PC-3 (cell line): ENCODE data around the gene PFKM. TPM values are rescaled to one million over a fixed set of nuclear protein-coding genes. Genes with fewer than 3 reads are reported as not detected.

Experiments used
- ATAC-seq: fragments of 200-7000 bp; cut with Tn5 transposase; 2 replicates; pipeline ENCODE4 v1.9.1; 2020; ENCODE audit warnings: mild to moderate bottlenecking, moderate library complexity
- Bru-seq: library from RNA; stranded (reverse); fragments of 400-500 nt; gene quantifications from one replicate; lab custom pipeline; 2021; lab: Mats Ljungman, UMichigan
- BruChase-seq, 2 experiments: library from RNA; stranded (reverse); fragments of 400-500 nt; gene quantifications; one replicate each; lab custom pipeline; 2021; lab: Mats Ljungman, UMichigan
- BruUV-seq: library from RNA; stranded (reverse); fragments of 400-500 nt; replicated peaks from 2 replicates; lab custom pipeline; 2021; lab: Mats Ljungman, UMichigan
- CTCF ChIA-PET: fragments of 300-600 bp; sonication (Branson Sonifier 250); formaldehyde crosslinking; loops from one replicate; lab custom pipeline; 2022; ENCODE audit warnings: antibody characterized with exemption; lab: Charles Lee
- POLR2A ChIA-PET: fragments of 300-600 bp; sonication (Branson Sonifier 250); formaldehyde crosslinking; loops from one replicate; lab custom pipeline; 2022; ENCODE audit warnings: antibody characterized with exemption; ENCODE audit not compliant: unreplicated experiment; lab: Charles Lee
- DNase-seq: peaks from one replicate; pipeline ENCODE4 v3.0.0-alpha.2; 2015
- H2AFZ ChIP-seq: fragments of 300-600 bp; sonication (generic); 2 replicates; pipeline ENCODE4 v1.6.0; 2016; ENCODE audit warnings: antibody characterized with exemption, low read length
- H3F3A ChIP-seq: fragments of 300-600 bp; sonication (generic); one replicate; pipeline ENCODE4 v1.6.0; 2017; ENCODE audit warnings: antibody characterized with exemption, low read length, control low read depth, mild to moderate bottlenecking; ENCODE audit not compliant: unreplicated experiment
- H3K27ac ChIP-seq: fragments of 300-600 bp; sonication (generic); 2 replicates; pipeline ENCODE4 v1.5.1; 2016; ENCODE audit warnings: mild to moderate bottlenecking, low read length
- H3K27me3 ChIP-seq: fragments of 300-600 bp; sonication (generic); 2 replicates; pipeline ENCODE4 v1.6.1; 2016; ENCODE audit warnings: low read length, mixed read lengths
- H3K36me3 ChIP-seq: fragments of 300-600 bp; sonication (generic); 2 replicates; pipeline ENCODE4 v1.6.1; 2016; ENCODE audit warnings: low read depth, mixed run types, low read length, mixed read lengths
- H3K4me1 ChIP-seq: fragments of 300-600 bp; sonication (generic); 2 replicates; pipeline ENCODE4 v1.5.1; 2016; ENCODE audit warnings: low read length; ENCODE audit not compliant: insufficient read depth
- H3K4me2 ChIP-seq: fragments of 300-600 bp; sonication (generic); 2 replicates; pipeline ENCODE4 v1.6.0; 2016; ENCODE audit warnings: low read length
- H3K4me3 ChIP-seq: fragments of 300-600 bp; sonication (generic); 2 replicates; pipeline ENCODE4 v1.5.1; 2016; ENCODE audit warnings: mild to moderate bottlenecking, low read length, mixed read lengths
- H3K79me2 ChIP-seq: fragments of 300-600 bp; sonication (generic); 2 replicates; pipeline ENCODE4 v1.6.1; 2017; ENCODE audit warnings: low read length, mixed read lengths
- H3K9ac ChIP-seq: fragments of 300-600 bp; sonication (generic); 2 replicates; pipeline ENCODE4 v1.6.0; 2016; ENCODE audit warnings: mild to moderate bottlenecking, low read length
- H3K9me2 ChIP-seq: fragments of 300-600 bp; sonication (generic); replicated peaks from 2 replicates; pipeline ENCODE4 v1.6.1; 2016; ENCODE audit warnings: mixed run types, low read length, mixed read lengths
- H3K9me3 ChIP-seq: fragments of 300-600 bp; sonication (generic); 2 replicates; pipeline ENCODE4 v1.6.1; 2016; ENCODE audit warnings: low read length, mixed read lengths
- H4K20me1 ChIP-seq: fragments of 300-600 bp; sonication (generic); 2 replicates; pipeline ENCODE4 v1.6.1; 2016; ENCODE audit warnings: low read length, mixed read lengths
- CTCF ChIP-seq: fragments of 300-600 bp; sonication (generic); conservative IDR thresholded peaks from 2 replicates; pipeline ENCODE4 v1.5.1; 2017; ENCODE audit warnings: antibody characterized with exemption, low read depth, mild to moderate bottlenecking, low read length
- EZH2 ChIP-seq: fragments of 300-600 bp; sonication (generic); IDR thresholded peaks from one replicate; pipeline ENCODE4 v1.6.1; 2017; ENCODE audit warnings: antibody characterized with exemption, mild to moderate bottlenecking, low read length; ENCODE audit not compliant: unreplicated experiment
- EZH2phosphoT487 ChIP-seq: fragments of 300-600 bp; sonication (generic); IDR thresholded peaks from 2 replicates; pipeline ENCODE4 v1.6.1; 2018; ENCODE audit warnings: mild to moderate bottlenecking, antibody characterized with exemption, low read length, borderline replicate concordance
- intact Hi-C: fragments of 100-400 bp; cut with micrococcal nuclease; formaldehyde crosslinking; loops from 2 replicates; pipeline ENCODE4 v1.9.0; 2023
- long read RNA-seq: library from polyadenylated mRNA; unstranded; transcript quantifications from one replicate; pipeline ENCODE4 v2.0.0, GENCODE V29; 2021; ENCODE audit not compliant: unreplicated experiment
- total RNA-seq: library from RNA; depleted of rRNA; stranded (reverse); fragments of >200 nt; gene quantifications from 2 replicates; pipeline ENCODE4 v1.2.3, GENCODE V29; 2014; rRNA removed

PFKM gene
- total RNA-seq, result 62.2 and 80.8 TPM in 2 replicates
- percentile 66 among the genes with signal in this experiment for Bru-seq, nascent RNA
- percentile 76 among the genes with signal in this experiment for BruChase-seq, experiment 1, labeled RNA remaining after a 6-hour chase
- BruChase-seq, experiment 2, labeled RNA remaining after a 2-hour chase, result percentile 70 among the genes with signal in this experiment
- long read RNA-seq, transcript PFKM-203 (23 exons, 3,224 nt), result major isoform, 28 of 135 reads
- long read RNA-seq, partial matches to known transcripts, result 42 of 135 reads
- long read RNA-seq, other reads (novel, unspliced or antisense), result 62 of 135 reads

GRCh38 chr12:48119078-48119833 is at the start of gene PFKM:
Gene PFKM, plus strand, starts transcription at chr12:48119364. Its CDS starts 3,411 bp downstream, at chr12:48122775.
- peaks cover 5% of the 10 kb centered on the region; the same call in 1 of the 2 replicates for H3K36me3 ChIP-seq
- H4K20me1 ChIP-seq, result no peaks in the 10 kb centered on the region
- H3K9me3 ChIP-seq, result no peaks in the 10 kb centered on the region
- no peak within 1 kb of the TSS for H3K27ac ChIP-seq
- H3K4me2 ChIP-seq, result peak within 1 kb of the TSS; percentile 98
- CTCF ChIA-PET, result no interaction called here
- H3K9ac ChIP-seq, result peak within 1 kb of the TSS; percentile 80
- peaks cover 15% of the 10 kb centered on the region for H3K4me1 ChIP-seq
- no peak for TF ChIP-seq EZH2phosphoT487
- TF ChIP-seq EZH2, result no peak
- TF ChIP-seq CTCF, result no peak
- POLR2A ChIA-PET, result interaction anchor here (0.5 to 0.9 kb wide), 4 partner anchors 14 to 1158 kb away, joined by 3 to 7 read pairs (median 4); no protein-coding TSS in a partner anchor
- BruUV-seq, result TSS peak; percentile 45
- ATAC-seq (peak; percentile 97), DNase-seq (peak; percentile 84)
- intact Hi-C loops, result loop anchor here (2.0 kb wide), 1 partner anchor 14 kb away; no protein-coding TSS in a partner anchor
- no peaks in the 10 kb centered on the region for H3K27me3 ChIP-seq
- H3K4me3 ChIP-seq, result peak within 1 kb of the TSS; percentile 87
- H2AFZ ChIP-seq, result peak within 1 kb of the TSS; percentile 83
- peaks cover 28% of the 10 kb centered on the region for H3K79me2 ChIP-seq
- H3K9me2 ChIP-seq, result no peaks in the 10 kb centered on the region
- H3F3A ChIP-seq, result no peaks in the 10 kb centered on the region

GRCh38 chr12:48070033-48070432 is 49.1 kb upstream of the PFKM start:
- no peaks in the 10 kb centered on the region for H3F3A ChIP-seq
- H3K9me3 ChIP-seq, result no peaks in the 10 kb centered on the region
- TF ChIP-seq CTCF (no peak), EZH2 (no peak)
- ChIA-PET POLR2A (no interaction called here), CTCF (no interaction called here)
- H3K4me1 ChIP-seq, result no peaks in the 10 kb centered on the region; the same call in 1 of the 2 replicates
- ATAC-seq, result no peak
- intact Hi-C loops, result no loop called here
- H2AFZ ChIP-seq, result no peak overlapping the region
- no peaks in the 10 kb centered on the region for H4K20me1 ChIP-seq
- H3K27me3 ChIP-seq, result no peaks in the 10 kb centered on the region
- DNase-seq, result no peak
- BruUV-seq, result no TSS peak
- H3K9me2 ChIP-seq, result no peaks in the 10 kb centered on the region
- H3K4me3 ChIP-seq, result no peak overlapping the region
- peaks cover 37% of the 10 kb centered on the region for H3K36me3 ChIP-seq
- no peak overlapping the region for H3K27ac ChIP-seq
- no peak overlapping the region for H3K4me2 ChIP-seq
- no peaks in the 10 kb centered on the region for H3K79me2 ChIP-seq
- no peak overlapping the region for H3K9ac ChIP-seq
